ENCODE measurements around the gene CPT1B.

DNA sequence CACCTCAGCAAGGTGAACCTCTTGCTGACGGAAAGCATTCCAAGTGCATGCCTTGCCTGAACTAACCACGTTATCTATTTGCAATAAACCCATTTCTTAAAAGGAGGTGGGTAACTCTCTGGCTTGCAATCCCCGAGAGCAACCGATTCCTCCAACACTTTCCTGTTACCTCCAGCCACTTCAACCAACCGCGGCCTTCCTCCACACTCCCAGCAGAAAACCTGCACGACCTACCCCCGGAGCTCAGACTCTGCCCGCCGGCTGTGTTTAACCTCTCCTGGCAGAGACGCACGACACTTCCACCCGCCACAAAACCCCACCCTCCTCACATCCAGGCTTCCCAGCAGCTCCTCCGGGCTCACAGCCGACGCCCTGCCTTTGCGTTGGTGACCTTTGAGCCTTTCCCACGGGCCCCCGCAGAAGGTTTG, 53.5 kb downstream of the CPT1B start:
- TF ChIP-seq, protein P1, sequence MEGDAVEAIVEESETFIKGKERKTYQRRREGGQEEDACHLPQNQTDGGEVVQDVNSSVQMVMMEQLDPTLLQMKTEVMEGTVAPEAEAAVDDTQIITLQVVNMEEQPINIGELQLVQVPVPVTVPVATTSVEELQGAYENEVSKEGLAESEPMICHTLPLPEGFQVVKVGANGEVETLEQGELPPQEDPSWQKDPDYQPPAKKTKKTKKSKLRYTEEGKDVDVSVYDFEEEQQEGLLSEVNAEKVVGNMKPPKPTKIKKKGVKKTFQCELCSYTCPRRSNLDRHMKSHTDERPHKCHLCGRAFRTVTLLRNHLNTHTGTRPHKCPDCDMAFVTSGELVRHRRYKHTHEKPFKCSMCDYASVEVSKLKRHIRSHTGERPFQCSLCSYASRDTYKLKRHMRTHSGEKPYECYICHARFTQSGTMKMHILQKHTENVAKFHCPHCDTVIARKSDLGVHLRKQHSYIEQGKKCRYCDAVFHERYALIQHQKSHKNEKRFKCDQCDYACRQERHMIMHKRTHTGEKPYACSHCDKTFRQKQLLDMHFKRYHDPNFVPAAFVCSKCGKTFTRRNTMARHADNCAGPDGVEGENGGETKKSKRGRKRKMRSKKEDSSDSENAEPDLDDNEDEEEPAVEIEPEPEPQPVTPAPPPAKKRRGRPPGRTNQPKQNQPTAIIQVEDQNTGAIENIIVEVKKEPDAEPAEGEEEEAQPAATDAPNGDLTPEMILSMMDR (IDR thresholded peaks at IDR 0.05 in 2 of 3, conservative IDR thresholded peaks at IDR 0.05 in 1 of 3; ENCODE audit: control insufficient read depth in 2 of 3, extremely low read depth in 1 of 3, insufficient read depth in 1 of 3, low read depth in 3 of 3, low read length in 3 of 3), result no peak
- no peak for TF ChIP-seq ASH2L (IDR thresholded peaks at IDR 0.05; ENCODE audit: borderline replicate concordance, low read depth)
